Fibroblast of pulmonary artery (primary cell): ENCODE results near the gene HRCT1.

ENCODE experiments used
- DNase-seq: peaks from one replicate; pipeline ENCODE4 v3.0.0-alpha.2; 2010; ENCODE audit warnings: low read depth
- H3K4me3 ChIP-seq: replicated peaks from 2 replicates; pipeline ENCODE4 v1.5.1; 2011; ENCODE audit warnings: low read depth, mild to moderate bottlenecking, control low read depth, low read length, moderate library complexity
- CTCF ChIP-seq: IDR thresholded peaks from 2 replicates; pipeline ENCODE4 v1.5.1; 2011; ENCODE audit warnings: mild to moderate bottlenecking, control low read depth, low read length, inconsistent platforms; ENCODE audit errors: missing control alignments

The HRCT1 gene

GRCh38 chr9:35952526-35953191 lies 46.7 kb downstream of the HRCT1 start:
- TF ChIP-seq CTCF = no peak
- DNase-seq = no peak
- no peak overlapping the region for H3K4me3 ChIP-seq

GRCh38 chr9:35954942-35955546 lies 49.0 kb downstream of the HRCT1 start:
- peak; percentile 92 for DNase-seq
- H3K4me3 ChIP-seq = no peak overlapping the region
- TF ChIP-seq CTCF = peak; percentile 93

GRCh38 chr9:35956651-35957050 lies 50.6 kb downstream of the HRCT1 start:
- no peak for TF ChIP-seq CTCF
- no peak for DNase-seq
- H3K4me3 ChIP-seq = no peak overlapping the region
